ENCODE results near the gene OLA1.

- TF ChIP-seq CTCF (IDR thresholded peaks at IDR 0.05; ENCODE audit: low read depth, low read length, poor library complexity, severe bottlenecking) (no peak), EZH2phosphoT487 (IDR thresholded peaks at IDR 0.05; ENCODE audit: borderline replicate concordance, low read length) (no peak)
Measured at GRCh38 chr2:174086708-174087107, 161.6 kb downstream of the OLA1 start.
